T47D (cell line): ENCODE data around the gene MT1E.
A peak's percentile ranks its signal among the peaks of the same experiment; 100 is the strongest.
"Not testable (repeated sequence)": the region's sequence is repeated elsewhere in the genome, so short reads cannot be mapped to it uniquely, and the experiment has no call there.

Experiments used
- DNase-seq, 2 experiments: peaks; one replicate each; pipeline versions ENCODE4 v3.0.0 to v3.0.0-alpha.2; 2011 to 2012; ENCODE audit warnings: low read depth in 1 of 2, low spot score in 1 of 2
- JUND ChIP-seq: IDR thresholded peaks from 2 replicates; pipeline ENCODE4 v1.6.1; 2012; ENCODE audit warnings: low read depth
- in situ Hi-C: cut with HindIII; loops from 2 replicates; pipeline ENCODE4 v1.10.0; 2016; ENCODE audit warnings: low sequenced_read_pairs, low pct_unique_long_range_greater_than_20kb

MT1E gene

GRCh38 chr16:56669005-56669839 lies 43.6 kb downstream of the MT1E start, which contains the start of gene MT1H:
Gene MT1H (plus strand): TSS chr16:56669814. CDS start chr16:56669885, 71 bp downstream.
- TF ChIP-seq JUND, result no peak
- in situ Hi-C loops, result no loop called here
- DNase-seq, result no peak

GRCh38 chr16:56669840-56670619 lies 44.4 kb downstream of the MT1E start:
- TF ChIP-seq JUND, result no peak
- in situ Hi-C loops, result no loop called here
- DNase-seq, result no peak

DNA sequence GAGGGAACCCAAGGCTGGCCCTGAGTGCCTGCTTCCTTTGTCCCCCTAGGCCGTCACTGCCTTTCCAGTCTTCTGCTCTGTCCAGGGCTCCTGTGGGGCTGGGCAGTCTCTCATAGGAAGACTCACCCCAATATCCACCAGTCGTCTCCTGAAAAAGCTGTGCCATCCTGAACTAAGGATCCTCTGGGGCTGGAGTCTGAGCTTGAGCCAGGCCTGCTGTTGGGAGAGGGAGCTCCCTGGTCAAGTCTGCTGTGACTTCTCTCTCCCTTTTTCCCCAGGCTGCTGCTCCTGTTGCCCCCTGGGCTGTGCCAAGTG lies 45.0 kb downstream of the MT1E start:
- no peak for TF ChIP-seq JUND
- in situ Hi-C loops, result no loop called here
- DNase-seq, result no peak

DNA sequence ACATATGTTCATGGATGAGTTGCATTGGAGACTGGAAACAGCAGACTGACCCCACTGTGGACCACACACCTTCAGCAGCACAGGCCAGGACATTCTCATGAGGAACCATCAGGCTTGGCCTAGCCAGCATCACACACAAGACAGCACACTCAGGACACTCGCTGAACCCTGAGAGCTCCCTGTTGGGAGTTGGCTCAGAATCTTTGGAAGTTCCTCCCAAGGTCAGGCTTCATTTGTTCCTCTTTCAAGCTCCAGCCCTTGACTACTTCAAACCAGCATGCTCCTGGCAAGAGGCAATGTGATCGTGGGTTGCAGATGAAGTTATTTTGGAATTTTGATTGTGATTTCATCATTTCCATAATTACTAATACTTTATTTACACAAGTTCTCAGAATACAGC lies 46.1 kb downstream of the MT1E start:
- DNase-seq, in situ Hi-C loops: not testable (repeated sequence)

DNA sequence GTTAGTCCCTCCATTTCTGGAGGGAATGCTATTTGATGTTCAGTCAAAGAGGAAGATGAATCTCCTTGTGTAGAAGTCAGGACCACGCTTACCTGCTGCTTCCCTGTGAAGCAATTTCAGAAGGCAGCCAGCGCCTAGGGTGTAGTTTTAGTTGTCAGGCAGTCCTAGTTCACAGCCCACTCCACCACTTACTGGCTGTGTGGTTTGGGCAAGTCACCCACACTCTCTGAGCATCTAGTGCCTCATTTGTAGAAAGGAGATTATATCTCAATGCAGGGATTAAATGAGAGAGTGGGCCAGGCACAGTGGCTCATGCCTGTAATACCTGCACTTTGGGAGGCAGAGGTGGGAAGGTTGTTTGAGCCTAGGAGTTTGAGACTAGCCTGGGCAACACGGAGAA lies 46.6 kb downstream of the MT1E start:
- in situ Hi-C loops, DNase-seq: not testable (repeated sequence)

GRCh38 chr16:56672761-56673536 lies 47.4 kb downstream of the MT1E start:
- no peak for TF ChIP-seq JUND
- DNase-seq, result no peak
- in situ Hi-C loops, result no loop called here

DNA sequence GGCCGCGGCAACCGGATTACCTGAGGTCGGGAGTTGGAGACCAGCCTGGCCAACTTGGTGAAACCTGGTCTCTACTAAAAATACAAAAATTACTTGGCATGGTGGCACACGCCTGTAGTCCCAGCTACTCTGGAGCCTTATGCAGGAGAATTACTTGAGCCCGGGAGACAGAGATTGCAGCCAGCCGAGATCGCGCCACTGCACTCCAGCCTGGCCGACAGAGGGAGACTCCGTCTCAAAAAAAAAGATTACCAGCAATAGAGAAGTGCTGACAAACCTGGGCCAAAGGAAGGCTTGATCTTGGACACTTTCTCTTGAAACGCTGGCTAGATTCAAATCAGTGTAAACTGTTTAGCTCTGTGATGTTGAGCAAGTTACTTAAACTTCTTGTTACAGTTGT lies 48.3 kb downstream of the MT1E start:
- in situ Hi-C loops, result no loop called here
- TF ChIP-seq JUND, result no peak
- DNase-seq, result peak in 1 of 2 experiments; percentile 57

GRCh38 chr16:56674570-56674969 lies 49.0 kb downstream of the MT1E start:
- in situ Hi-C loops, DNase-seq: not testable (repeated sequence)

- DNase-seq, result no peak
- TF ChIP-seq JUND, result no peak
- in situ Hi-C loops, result no loop called here
Measured at GRCh38 chr16:56675685-56676210, 50.2 kb downstream of the MT1E start.
